Liver (tissue), 9 donors: ENCODE results near the gene PEX5L. TPM values are rescaled to one million over a fixed set of nuclear protein-coding genes. Genes with fewer than 3 reads are reported as not detected.
"Not testable (repeated sequence)": the region's sequence is repeated elsewhere in the genome, so short reads cannot be mapped to it uniquely, and the experiment has no call there.

ENCODE experiments used
- DNase-seq: peaks from one replicate; pipeline ENCODE4 v3.0.0-alpha.2; 2017; ENCODE audit warnings: low spot score
- H3K27ac ChIP-seq, 2 donors: one replicate each; pipeline ENCODE4 v1.7.0; 2013; ENCODE audit warnings: inconsistent platforms in 2 of 2, low read length in 2 of 2, control low read depth in 1 of 2, low read depth in 1 of 2, mild to moderate bottlenecking in 1 of 2
- H3K27me3 ChIP-seq, 4 donors: one replicate each; pipeline versions ENCODE4 v1.6.1 to v1.7.0; 2013; ENCODE audit warnings: low read length in 3 of 4, inconsistent platforms in 1 of 4, mild to moderate bottlenecking in 1 of 4, moderate library complexity in 1 of 4; ENCODE audit not compliant: control insufficient read depth in 4 of 4, insufficient read depth in 4 of 4
- H3K36me3 ChIP-seq, 4 donors: one replicate each; pipeline versions ENCODE4 v1.6.1 to v1.7.0; 2013; ENCODE audit warnings: low read length in 3 of 4, mild to moderate bottlenecking in 3 of 4, low read depth in 1 of 4, moderate library complexity in 1 of 4; ENCODE audit not compliant: control insufficient read depth in 4 of 4, insufficient read depth in 3 of 4
- H3K4me1 ChIP-seq, 4 donors: one replicate each; pipeline versions ENCODE4 v1.6.1 to v1.7.0; 2013; ENCODE audit warnings: low read length in 3 of 4, mild to moderate bottlenecking in 3 of 4, moderate library complexity in 1 of 4; ENCODE audit not compliant: control insufficient read depth in 4 of 4, insufficient read depth in 4 of 4
- H3K4me3 ChIP-seq, 3 donors: one replicate each; pipeline versions ENCODE4 v1.6.1 to v1.7.0; 2013; ENCODE audit warnings: low read length in 3 of 3, control low read depth in 1 of 3, low read depth in 1 of 3, mild to moderate bottlenecking in 1 of 3
- H3K9ac ChIP-seq, 2 donors: one replicate each; pipeline ENCODE4 v1.7.0; 2013; ENCODE audit warnings: low read length in 2 of 2, mild to moderate bottlenecking in 2 of 2, moderate library complexity in 2 of 2, control low read depth in 1 of 2, low read depth in 1 of 2
- H3K9me3 ChIP-seq, 4 donors: one replicate each; pipeline versions ENCODE4 v1.6.1 to v1.7.0; 2013; ENCODE audit warnings: low read length in 3 of 4; ENCODE audit not compliant: control insufficient read depth in 4 of 4
- ATF3 ChIP-seq: IDR thresholded peaks from 2 replicates; pipeline ENCODE4 v1.6.1; 2016; ENCODE audit warnings: antibody characterized with exemption
- CTCF ChIP-seq: fragments of 150-350 bp; IDR thresholded peaks from 2 replicates; pipeline ENCODE4 v1.5.1; 2017; ENCODE audit warnings: improper control_type of control experiment, low read depth, low read length; ENCODE audit not compliant: missing input control
- EGR1 ChIP-seq, 2 donors: IDR thresholded peaks; 2 replicates each; pipeline ENCODE4 v1.6.1; 2016 to 2018; ENCODE audit warnings: antibody characterized with exemption in 2 of 2, low read depth in 2 of 2
- FOXA1 ChIP-seq: IDR thresholded peaks from 2 replicates; pipeline ENCODE4 v1.6.1; 2016; ENCODE audit warnings: antibody characterized with exemption
- FOXA2 ChIP-seq: IDR thresholded peaks from 2 replicates; pipeline ENCODE4 v1.6.1; 2016; ENCODE audit warnings: antibody characterized with exemption
- GABPA ChIP-seq, 2 donors: IDR thresholded peaks in 1 of 2; conservative IDR thresholded peaks in 1 of 2; 2 replicates each; pipeline ENCODE4 v1.6.1; 2016; ENCODE audit warnings: antibody characterized with exemption in 2 of 2, mild to moderate bottlenecking in 1 of 2, moderate library complexity in 1 of 2
- HNF4A ChIP-seq, 2 donors: conservative IDR thresholded peaks; 2 replicates each; pipeline ENCODE4 v1.6.1; 2016; ENCODE audit warnings: antibody characterized with exemption in 2 of 2, mild to moderate bottlenecking in 2 of 2
- HNF4G ChIP-seq: IDR thresholded peaks from 2 replicates; pipeline ENCODE4 v1.6.1; 2016; ENCODE audit warnings: antibody characterized with exemption
- JUND ChIP-seq, 2 donors: IDR thresholded peaks; 2 replicates each; pipeline ENCODE4 v1.6.1; 2016; ENCODE audit warnings: antibody characterized with exemption in 2 of 2
- NR2F2 ChIP-seq: IDR thresholded peaks from 2 replicates; pipeline ENCODE4 v1.6.1; 2016; ENCODE audit warnings: antibody characterized with exemption
- RAD21 ChIP-seq, 2 donors: IDR thresholded peaks; 2 replicates each; pipeline ENCODE4 v1.6.1; 2016; ENCODE audit warnings: antibody characterized with exemption in 2 of 2, mild to moderate bottlenecking in 2 of 2
- RXRA ChIP-seq, 2 donors: IDR thresholded peaks; 2 replicates each; pipeline ENCODE4 v1.6.1; 2017 to 2018; ENCODE audit warnings: antibody characterized with exemption in 2 of 2, mild to moderate bottlenecking in 1 of 2
- SP1 ChIP-seq: IDR thresholded peaks from 2 replicates; pipeline ENCODE4 v1.6.1; 2018; ENCODE audit warnings: antibody characterized with exemption, mild to moderate bottlenecking
- TAF1 ChIP-seq: conservative IDR thresholded peaks from 2 replicates; pipeline ENCODE4 v1.6.1; 2016; ENCODE audit warnings: antibody characterized with exemption, mild to moderate bottlenecking
- YY1 ChIP-seq: IDR thresholded peaks from 2 replicates; pipeline ENCODE4 v1.6.1; 2016; ENCODE audit warnings: antibody characterized with exemption, mild to moderate bottlenecking
- WGBS: extraction: QIAGEN DNeasy Blood & Tissue Kit; methylation state at CpG from one replicate; pipeline ENCODE4 v1.1.7; 2013; 5-methylcytosine and 5-hydroxymethylcytosine counted together
- polyA plus RNA-seq, 2 donors: library from polyadenylated mRNA; stranded (reverse) in 1 of 2; unstranded in 1 of 2; fragments of 200-250 nt in 1 of 2; fragments of >200 nt in 1 of 2; fragmentation: Nextera tagmentation in 1 of 2; extraction: Ambion mirVana in 1 of 2; gene quantifications; one replicate each; pipeline versions ENCODE4 v1.2.1 to v1.2.3, GENCODE V29; 2013 to 2015
- total RNA-seq, 2 donors: library from RNA; depleted of rRNA; stranded (reverse); fragments of >200 nt; gene quantifications; one replicate each; pipeline ENCODE4 v1.2.3, GENCODE V29; 2014
- TF ChIP-seq, protein P1 (sequence below): IDR thresholded peaks from 2 replicates; pipeline ENCODE4 v1.6.1; 2016; ENCODE audit warnings: antibody characterized with exemption
- TF ChIP-seq, protein P2 (sequence below): IDR thresholded peaks from 2 replicates; pipeline ENCODE4 v1.6.1; 2016; ENCODE audit warnings: antibody characterized with exemption, mild to moderate bottlenecking
- donor health status: healthy.
- donor health status: healthy.
- donor health status: healthy.
- donor health status: healthy.
- donor health status: healthy.

Gene PEX5L
- total and polyA plus RNA-seq, 4 donors = 0.03 TPM; not detected in 3

GRCh38 chr3:180055656-180056055, 18.9 kb upstream of the PEX5L start:
- WGBS = 62% methylated on average over 3 of the region's 3 CpGs
- not testable (repeated sequence) for H3K9me3 ChIP-seq, H3K27ac ChIP-seq, H3K4me1 ChIP-seq, H3K9ac ChIP-seq, H3K27me3 ChIP-seq, H3K4me3 ChIP-seq, H3K36me3 ChIP-seq, DNase-seq

- H3K27ac ChIP-seq = no peak overlapping the region
- no peaks in the 10 kb centered on the region for H3K4me1 ChIP-seq
- peaks cover 0 to 4% (median 2%) of the 10 kb centered on the region in 4 donors for H3K27me3 ChIP-seq
- TF ChIP-seq, protein P1, sequence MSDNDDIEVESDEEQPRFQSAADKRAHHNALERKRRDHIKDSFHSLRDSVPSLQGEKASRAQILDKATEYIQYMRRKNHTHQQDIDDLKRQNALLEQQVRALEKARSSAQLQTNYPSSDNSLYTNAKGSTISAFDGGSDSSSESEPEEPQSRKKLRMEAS = no peak
- TF ChIP-seq YY1 = no peak
- no peak for TF ChIP-seq JUND (IDR thresholded peaks at IDR 0.05)
- TF ChIP-seq EGR1 (IDR thresholded peaks at IDR 0.05; ENCODE audit: low read depth in 2 of 2) = no peak
- H3K9me3 ChIP-seq = no peaks in the 10 kb centered on the region
- H3K4me3 ChIP-seq = no peak overlapping the region
- WGBS = 88% methylated on average over 9 of the region's 9 CpGs
- H3K9ac ChIP-seq = no peak overlapping the region
- DNase-seq = no peak
- no peaks in the 10 kb centered on the region for H3K36me3 ChIP-seq
Observed at GRCh38 chr3:180049391-180049790, 12.7 kb upstream of the PEX5L start.

DNA sequence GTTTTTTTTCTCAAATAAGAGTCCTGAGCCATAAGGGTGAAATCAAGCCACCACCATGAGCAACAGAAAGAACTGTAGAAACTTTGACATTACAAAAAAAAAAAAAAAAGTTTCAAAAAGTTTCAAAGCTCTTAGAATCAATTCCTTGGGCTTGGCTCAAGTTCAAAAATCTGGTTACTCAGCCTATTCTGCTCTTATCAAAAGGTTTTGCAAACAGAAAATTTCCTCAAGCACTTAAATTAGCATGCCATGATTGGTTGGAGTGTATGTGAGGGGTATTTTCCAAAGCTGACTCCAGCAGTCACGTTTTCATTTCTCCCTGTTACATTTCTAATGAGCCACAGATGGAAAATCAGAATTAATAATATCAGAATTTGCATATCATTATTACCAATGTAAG, 12.1 kb upstream of the PEX5L start:
- TF ChIP-seq ATF3 (no peak), HNF4A (conservative IDR thresholded peaks at IDR 0.05) (no peak), CTCF (no peak), HNF4G (no peak), NR2F2 (no peak), SP1 (no peak), EGR1 (IDR thresholded peaks at IDR 0.05; ENCODE audit: low read depth in 2 of 2) (no peak), GABPA (IDR thresholded peaks at IDR 0.05 in 1 of 2, conservative IDR thresholded peaks at IDR 0.05 in 1 of 2) (no peak), RAD21 (IDR thresholded peaks at IDR 0.05) (no peak), FOXA2 (no peak), TAF1 (no peak), FOXA1 (no peak), RXRA (IDR thresholded peaks at IDR 0.05) (no peak), JUND (IDR thresholded peaks at IDR 0.05) (no peak), YY1 (no peak)
- TF ChIP-seq, protein P1 = no peak
- TF ChIP-seq, protein P2, sequence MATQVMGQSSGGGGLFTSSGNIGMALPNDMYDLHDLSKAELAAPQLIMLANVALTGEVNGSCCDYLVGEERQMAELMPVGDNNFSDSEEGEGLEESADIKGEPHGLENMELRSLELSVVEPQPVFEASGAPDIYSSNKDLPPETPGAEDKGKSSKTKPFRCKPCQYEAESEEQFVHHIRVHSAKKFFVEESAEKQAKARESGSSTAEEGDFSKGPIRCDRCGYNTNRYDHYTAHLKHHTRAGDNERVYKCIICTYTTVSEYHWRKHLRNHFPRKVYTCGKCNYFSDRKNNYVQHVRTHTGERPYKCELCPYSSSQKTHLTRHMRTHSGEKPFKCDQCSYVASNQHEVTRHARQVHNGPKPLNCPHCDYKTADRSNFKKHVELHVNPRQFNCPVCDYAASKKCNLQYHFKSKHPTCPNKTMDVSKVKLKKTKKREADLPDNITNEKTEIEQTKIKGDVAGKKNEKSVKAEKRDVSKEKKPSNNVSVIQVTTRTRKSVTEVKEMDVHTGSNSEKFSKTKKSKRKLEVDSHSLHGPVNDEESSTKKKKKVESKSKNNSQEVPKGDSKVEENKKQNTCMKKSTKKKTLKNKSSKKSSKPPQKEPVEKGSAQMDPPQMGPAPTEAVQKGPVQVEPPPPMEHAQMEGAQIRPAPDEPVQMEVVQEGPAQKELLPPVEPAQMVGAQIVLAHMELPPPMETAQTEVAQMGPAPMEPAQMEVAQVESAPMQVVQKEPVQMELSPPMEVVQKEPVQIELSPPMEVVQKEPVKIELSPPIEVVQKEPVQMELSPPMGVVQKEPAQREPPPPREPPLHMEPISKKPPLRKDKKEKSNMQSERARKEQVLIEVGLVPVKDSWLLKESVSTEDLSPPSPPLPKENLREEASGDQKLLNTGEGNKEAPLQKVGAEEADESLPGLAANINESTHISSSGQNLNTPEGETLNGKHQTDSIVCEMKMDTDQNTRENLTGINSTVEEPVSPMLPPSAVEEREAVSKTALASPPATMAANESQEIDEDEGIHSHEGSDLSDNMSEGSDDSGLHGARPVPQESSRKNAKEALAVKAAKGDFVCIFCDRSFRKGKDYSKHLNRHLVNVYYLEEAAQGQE = no peak
- H3K9ac ChIP-seq = no peak overlapping the region
- WGBS = 31% methylated on average over 1 of the region's 1 CpG
- no peak overlapping the region for H3K27ac ChIP-seq
- peaks cover 0 to 4% (median 2%) of the 10 kb centered on the region in 4 donors for H3K27me3 ChIP-seq
- DNase-seq = no peak
- H3K9me3 ChIP-seq = no peaks in the 10 kb centered on the region
- H3K4me3 ChIP-seq = no peak overlapping the region
- no peaks in the 10 kb centered on the region for H3K36me3 ChIP-seq
- no peaks in the 10 kb centered on the region for H3K4me1 ChIP-seq
